Left lobe of liver (tissue), 2 donors: ENCODE results near the gene ZNF532. TPM values are rescaled to one million over a fixed set of nuclear protein-coding genes. Genes with fewer than 3 reads are reported as not detected.

Experiments
- ATAC-seq: fragments of 200-7000 bp; cut with Tn5 transposase; one replicate; pipeline ENCODE4 v1.9.1; 2020; ENCODE audit warnings: mild to moderate bottlenecking, moderate library complexity
- DNase-seq: peaks from one replicate; pipeline ENCODE4 v3.0.0-alpha.2; 2020; ENCODE audit warnings: low spot score
- total RNA-seq: library from RNA; stranded (reverse); gene quantifications from one replicate; pipeline ENCODE4 v1.2.1, GENCODE V29; 2021
- donor health status: DM: no; HTN: no; CAD: no; lungs with moderate emphysema.
- donor health status: DM: no; HTN: yes; CAD: no.

The ZNF532 gene
- total RNA-seq, 1 donor from 2014 or later = 3.7 TPM

DNA sequence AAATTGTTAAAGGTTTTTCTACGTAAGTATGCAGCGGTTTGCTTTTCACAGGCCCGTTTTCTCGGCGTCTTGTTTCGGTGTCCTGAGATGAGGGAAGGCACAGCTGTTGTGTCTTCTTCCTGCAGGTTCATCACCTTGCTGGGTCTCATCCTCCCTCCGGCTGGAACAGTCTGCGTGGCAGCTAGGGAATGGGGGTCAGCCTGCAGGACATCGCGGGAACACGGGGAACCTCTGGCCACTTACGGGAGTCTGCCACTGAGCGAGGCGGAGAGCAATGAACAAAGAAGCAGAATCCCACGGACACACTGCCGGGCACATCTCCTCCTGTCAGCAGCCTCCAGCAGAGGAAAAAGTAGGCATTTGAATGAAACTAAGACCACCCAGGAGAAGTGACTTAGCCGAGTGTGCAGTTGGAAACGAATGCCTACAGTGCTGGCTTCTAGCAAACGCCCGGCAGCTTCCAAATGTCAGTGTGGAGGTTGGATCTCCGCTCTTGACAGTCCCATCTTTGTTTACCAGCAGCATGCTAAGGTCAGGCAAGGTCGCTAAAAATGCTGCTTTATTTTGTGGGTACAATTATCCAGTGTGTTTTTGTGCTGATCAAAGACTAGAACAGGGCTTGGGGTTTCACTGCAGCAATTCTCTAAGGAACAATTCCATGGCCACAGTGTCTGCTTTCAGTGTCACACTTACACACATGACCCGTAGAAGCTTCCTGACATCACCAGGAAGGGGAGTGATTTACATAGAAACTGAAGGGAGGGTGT lies 165.2 kb downstream of the ZNF532 start:
- no peak for DNase-seq
- no peak for ATAC-seq

DNA sequence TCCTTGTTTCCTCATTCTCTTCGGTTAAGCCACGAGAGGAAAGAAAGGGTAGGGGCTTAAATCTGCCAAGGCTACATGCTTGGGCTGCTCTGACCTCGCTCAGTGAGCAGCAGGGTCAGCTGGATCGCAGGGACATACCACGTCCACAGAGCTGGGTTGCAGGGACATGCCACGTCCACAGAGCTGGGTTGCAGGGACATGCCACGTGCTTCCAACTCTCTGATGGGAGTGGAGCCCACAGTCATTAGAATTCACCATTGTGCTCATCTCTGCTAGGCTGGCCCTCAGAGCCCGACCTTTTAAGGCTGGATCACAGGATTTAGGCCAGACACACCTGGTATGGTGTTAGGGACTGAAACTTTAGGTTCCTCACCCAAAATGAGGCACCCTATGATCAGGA lies 167.6 kb downstream of the ZNF532 start:
- DNase-seq = no peak
- ATAC-seq = no peak

- ATAC-seq = no peak
Observed at GRCh38 chr18:59033359-59033758, 168.7 kb downstream of the ZNF532 start.

GRCh38 chr18:59033974-59034373 lies 169.3 kb downstream of the ZNF532 start:
- ATAC-seq = no peak
- no peak for DNase-seq

More at GRCh38 chr18:59033359-59033758, 168.7 kb downstream of the ZNF532 start:
- DNase-seq = no peak

- no peak for DNase-seq
- ATAC-seq = no peak
Observed at GRCh38 chr18:59035591-59035990, 170.9 kb downstream of the ZNF532 start.

Other genes with a start within 250 kb of the ZNF532 start
- 5.0 TPM for gene ALPK2, start 235.8 kb upstream of the ZNF532 start, total RNA-seq
- 10.4 TPM for gene MALT1, start 193.4 kb upstream of the ZNF532 start, total RNA-seq